MCF 10A (cell line): ENCODE measurements around the gene MTA2. TPM values are rescaled to one million over a fixed set of nuclear protein-coding genes. Genes with fewer than 3 reads are reported as not detected.

Source experiments
- BruUV-seq: library from RNA; stranded (reverse); fragments of 400-500 nt; replicated peaks from 2 replicates; lab custom pipeline; 2021; lab: Mats Ljungman, UMichigan
- CTCF ChIA-PET: fragments of 300-600 bp; sonication (Branson Sonifier 250); formaldehyde crosslinking; extraction: SDS; loops from one replicate; lab custom pipeline; 2021; ENCODE audit warnings: antibody characterized with exemption, inconsistent platforms; lab: Yijun Ruan, JAX
- POLR2A ChIA-PET: fragments of 300-600, 350-650 bp; sonication (Branson Sonifier 250); formaldehyde crosslinking; extraction: SDS; loops from one replicate; lab custom pipeline; 2020; ENCODE audit warnings: antibody characterized with exemption, inconsistent platforms; lab: Yijun Ruan, JAX
- DNase-seq: peaks from one replicate; pipeline ENCODE4 v3.0.0-alpha.2; 2018; ENCODE audit not compliant: unreplicated experiment
- H3K27ac Mint-ChIP-seq: one replicate; pipeline ENCODE4 v1.8.0; 2022; ENCODE audit warnings: mild to moderate bottlenecking, low read depth, mixed read lengths; ENCODE audit not compliant: unreplicated experiment
- H3K27me3 Mint-ChIP-seq: one replicate; pipeline ENCODE4 v1.8.0; 2022; ENCODE audit warnings: mixed read lengths; ENCODE audit not compliant: insufficient read depth, unreplicated experiment
- H3K36me3 Mint-ChIP-seq: one replicate; pipeline ENCODE4 v1.8.0; 2022; ENCODE audit warnings: mild to moderate bottlenecking, moderate library complexity, mixed read lengths; ENCODE audit not compliant: insufficient read depth, unreplicated experiment
- H3K4me1 Mint-ChIP-seq: one replicate; pipeline ENCODE4 v1.8.0; 2022; ENCODE audit warnings: mixed read lengths; ENCODE audit not compliant: insufficient read depth, unreplicated experiment
- H3K4me3 Mint-ChIP-seq: one replicate; pipeline ENCODE4 v1.8.0; 2022; ENCODE audit warnings: mild to moderate bottlenecking, moderate library complexity, mixed read lengths; ENCODE audit not compliant: unreplicated experiment
- H3K9me3 Mint-ChIP-seq: one replicate; pipeline ENCODE4 v1.8.0; 2022; ENCODE audit warnings: mixed read lengths; ENCODE audit not compliant: unreplicated experiment
- CTCF ChIP-seq: fragments of 200-600 bp; IDR thresholded peaks from one replicate; pipeline ENCODE4 v1.8.0; 2022; ENCODE audit warnings: antibody characterized with exemption, mild to moderate bottlenecking; ENCODE audit not compliant: unreplicated experiment
- intact Hi-C: fragments of 100-400 bp; cut with micrococcal nuclease; formaldehyde crosslinking; loops from 2 replicates; pipeline ENCODE4 v1.14.1; 2022
- total RNA-seq: library from RNA; stranded (reverse); gene quantifications from 2 replicates; pipeline ENCODE4 v1.2.3, GENCODE V29; 2022

Gene MTA2
- total RNA-seq, 1 experiment from 2014 or later = 176 TPM

GRCh38 chr11:62580959-62581715 lies 20.5 kb downstream of the MTA2 start:
- BruUV-seq = no TSS peak
- TF ChIP-seq CTCF = no peak
- Mint-ChIP-seq H3K4me3 (no peak overlapping the region), H3K9me3 (no peaks in the 10 kb centered on the region), H3K4me1 (no peaks in the 10 kb centered on the region), H3K27ac (no peak overlapping the region), H3K36me3 (peaks cover 84% of the 10 kb centered on the region), H3K27me3 (no peaks in the 10 kb centered on the region)
- intact Hi-C loops = no loop called here
- ChIA-PET POLR2A (interaction anchor here (0.7 to 4.6 kb wide), 3 partner anchors 7 to 10 kb away, joined by 3 to 22 read pairs (median 5); partner anchors contain the start of genes EEF1G and TUT1), CTCF (interaction anchor here (0.7 kb wide), 1 partner anchor 21 kb away, joined by 3 read pairs; no protein-coding TSS in a partner anchor)
- no peak for DNase-seq

- Mint-ChIP-seq H3K27me3 (no peaks in the 10 kb centered on the region), H3K27ac (no peak overlapping the region), H3K4me3 (no peak overlapping the region), H3K9me3 (no peaks in the 10 kb centered on the region), H3K4me1 (peaks cover 13% of the 10 kb centered on the region), H3K36me3 (peaks cover 69% of the 10 kb centered on the region)
- intact Hi-C loops = no loop called here
- POLR2A ChIA-PET = interaction anchor here (0.7 to 4.6 kb wide), 3 partner anchors 12 to 1696 kb away, joined by 4 to 22 read pairs (median 4); partner anchors contain the start of gene TUT1
- TF ChIP-seq CTCF = no peak
- DNase-seq = no peak
- BruUV-seq = no TSS peak
- CTCF ChIA-PET = no interaction called here
These were observed 22.4 kb downstream of the MTA2 start for GRCh38 chr11:62579252-62579651.

DNA sequence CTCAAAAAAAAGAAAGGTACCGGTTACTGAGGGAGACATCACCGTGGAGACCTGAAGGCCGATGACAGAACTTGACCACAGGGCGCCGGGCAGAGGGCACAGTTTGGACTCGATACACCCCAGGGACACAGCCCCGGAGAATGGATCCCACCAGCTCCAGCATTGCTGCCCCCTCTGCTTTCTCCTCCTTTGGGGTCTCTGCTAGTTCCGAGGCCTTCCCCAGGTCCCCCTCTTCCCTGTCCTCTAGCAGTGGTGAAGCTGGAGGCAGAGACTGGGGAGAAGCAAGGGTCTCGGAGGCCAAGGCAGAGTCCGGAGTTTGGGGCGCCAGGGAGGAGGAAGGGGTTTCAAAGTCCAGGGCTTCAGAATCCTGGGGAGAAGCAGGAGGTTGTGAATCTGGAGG lies 23.1 kb downstream of the MTA2 start:
- Mint-ChIP-seq H3K27ac (no peak overlapping the region), H3K36me3 (peaks cover 68% of the 10 kb centered on the region), H3K4me1 (peaks cover 13% of the 10 kb centered on the region), H3K4me3 (no peak overlapping the region), H3K9me3 (no peaks in the 10 kb centered on the region), H3K27me3 (no peaks in the 10 kb centered on the region)
- ChIA-PET POLR2A (interaction anchor here (0.7 to 4.6 kb wide), 3 partner anchors 13 to 1697 kb away, joined by 4 to 22 read pairs (median 4); partner anchors contain the start of gene TUT1), CTCF (interaction anchor here (0.7 to 0.9 kb wide), 2 partner anchors 18 to 303 kb away, joined by 3 to 4 read pairs; no protein-coding TSS in a partner anchor)
- no peak for TF ChIP-seq CTCF
- no TSS peak for BruUV-seq
- intact Hi-C loops = no loop called here
- no peak for DNase-seq

- H3K4me1 Mint-ChIP-seq = peaks cover 15% of the 10 kb centered on the region
- peaks cover 68% of the 10 kb centered on the region for H3K36me3 Mint-ChIP-seq
- no peaks in the 10 kb centered on the region for H3K27me3 Mint-ChIP-seq
- no TSS peak for BruUV-seq
- TF ChIP-seq CTCF = no peak
- no peak overlapping the region for H3K4me3 Mint-ChIP-seq
- no peaks in the 10 kb centered on the region for H3K9me3 Mint-ChIP-seq
- no peak overlapping the region for H3K27ac Mint-ChIP-seq
- intact Hi-C loops = no loop called here
- CTCF ChIA-PET = interaction anchor here (0.6 kb wide), 2 partner anchors 24 to 328 kb away, joined by 3 read pairs; no protein-coding TSS in a partner anchor
- POLR2A ChIA-PET = interaction anchor here (4.6 kb wide), 1 partner anchor 14 kb away, joined by 22 read pairs; the partner anchor contains the start of gene TUT1
- DNase-seq = no peak
These were observed 24.5 kb downstream of the MTA2 start for GRCh38 chr11:62577046-62577714.
